Measurements from ENCODE around the gene STXBP6.

The STXBP6 gene

GRCh38 chr14:24784981-24785380 is 265.0 kb downstream of the STXBP6 start:
- no peak for TF ChIP-seq ARNTL (CRISPR knock-in tag; IDR thresholded peaks at IDR 0.05; ENCODE audit: borderline replicate concordance, low read depth)
- no peak for TF ChIP-seq PPARA (CRISPR knock-in tag; IDR thresholded peaks at IDR 0.05; ENCODE audit: borderline replicate concordance)
- no peak for TF ChIP-seq CREB5 (CRISPR knock-in tag; IDR thresholded peaks at IDR 0.05; ENCODE audit: low read depth)
- TF ChIP-seq PATZ1 (CRISPR knock-in tag; IDR thresholded peaks at IDR 0.05; ENCODE audit: borderline replicate concordance) = no peak
- no peak for TF ChIP-seq CSDC2 (CRISPR knock-in tag; IDR thresholded peaks at IDR 0.05)
- no peak for TF ChIP-seq ZC3H10 (CRISPR knock-in tag; IDR thresholded peaks at IDR 0.05)
- TF ChIP-seq, protein P1, sequence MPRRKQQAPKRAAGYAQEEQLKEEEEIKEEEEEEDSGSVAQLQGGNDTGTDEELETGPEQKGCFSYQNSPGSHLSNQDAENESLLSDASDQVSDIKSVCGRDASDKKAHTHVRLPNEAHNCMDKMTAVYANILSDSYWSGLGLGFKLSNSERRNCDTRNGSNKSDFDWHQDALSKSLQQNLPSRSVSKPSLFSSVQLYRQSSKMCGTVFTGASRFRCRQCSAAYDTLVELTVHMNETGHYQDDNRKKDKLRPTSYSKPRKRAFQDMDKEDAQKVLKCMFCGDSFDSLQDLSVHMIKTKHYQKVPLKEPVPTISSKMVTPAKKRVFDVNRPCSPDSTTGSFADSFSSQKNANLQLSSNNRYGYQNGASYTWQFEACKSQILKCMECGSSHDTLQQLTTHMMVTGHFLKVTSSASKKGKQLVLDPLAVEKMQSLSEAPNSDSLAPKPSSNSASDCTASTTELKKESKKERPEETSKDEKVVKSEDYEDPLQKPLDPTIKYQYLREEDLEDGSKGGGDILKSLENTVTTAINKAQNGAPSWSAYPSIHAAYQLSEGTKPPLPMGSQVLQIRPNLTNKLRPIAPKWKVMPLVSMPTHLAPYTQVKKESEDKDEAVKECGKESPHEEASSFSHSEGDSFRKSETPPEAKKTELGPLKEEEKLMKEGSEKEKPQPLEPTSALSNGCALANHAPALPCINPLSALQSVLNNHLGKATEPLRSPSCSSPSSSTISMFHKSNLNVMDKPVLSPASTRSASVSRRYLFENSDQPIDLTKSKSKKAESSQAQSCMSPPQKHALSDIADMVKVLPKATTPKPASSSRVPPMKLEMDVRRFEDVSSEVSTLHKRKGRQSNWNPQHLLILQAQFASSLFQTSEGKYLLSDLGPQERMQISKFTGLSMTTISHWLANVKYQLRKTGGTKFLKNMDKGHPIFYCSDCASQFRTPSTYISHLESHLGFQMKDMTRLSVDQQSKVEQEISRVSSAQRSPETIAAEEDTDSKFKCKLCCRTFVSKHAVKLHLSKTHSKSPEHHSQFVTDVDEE (CRISPR knock-in tag; IDR thresholded peaks at IDR 0.05) = no peak
- TF ChIP-seq SNAI2 (CRISPR knock-in tag; IDR thresholded peaks at IDR 0.05) = no peak
- TF ChIP-seq ZNF8 (CRISPR knock-in tag; IDR thresholded peaks at IDR 0.05) = no peak
- TF ChIP-seq ZNF565 (CRISPR knock-in tag; conservative IDR thresholded peaks at IDR 0.05; ENCODE audit: low read depth) = no peak
- no peak for TF ChIP-seq GLIS3 (CRISPR knock-in tag; IDR thresholded peaks at IDR 0.05)
- TF ChIP-seq TCF4 (CRISPR knock-in tag; IDR thresholded peaks at IDR 0.05; ENCODE audit: borderline replicate concordance) = no peak
- no peak for TF ChIP-seq ZFP30 (CRISPR knock-in tag; IDR thresholded peaks at IDR 0.05)
- no peak for TF ChIP-seq ESRRG (CRISPR knock-in tag; IDR thresholded peaks at IDR 0.05)
- TF ChIP-seq, protein P2, sequence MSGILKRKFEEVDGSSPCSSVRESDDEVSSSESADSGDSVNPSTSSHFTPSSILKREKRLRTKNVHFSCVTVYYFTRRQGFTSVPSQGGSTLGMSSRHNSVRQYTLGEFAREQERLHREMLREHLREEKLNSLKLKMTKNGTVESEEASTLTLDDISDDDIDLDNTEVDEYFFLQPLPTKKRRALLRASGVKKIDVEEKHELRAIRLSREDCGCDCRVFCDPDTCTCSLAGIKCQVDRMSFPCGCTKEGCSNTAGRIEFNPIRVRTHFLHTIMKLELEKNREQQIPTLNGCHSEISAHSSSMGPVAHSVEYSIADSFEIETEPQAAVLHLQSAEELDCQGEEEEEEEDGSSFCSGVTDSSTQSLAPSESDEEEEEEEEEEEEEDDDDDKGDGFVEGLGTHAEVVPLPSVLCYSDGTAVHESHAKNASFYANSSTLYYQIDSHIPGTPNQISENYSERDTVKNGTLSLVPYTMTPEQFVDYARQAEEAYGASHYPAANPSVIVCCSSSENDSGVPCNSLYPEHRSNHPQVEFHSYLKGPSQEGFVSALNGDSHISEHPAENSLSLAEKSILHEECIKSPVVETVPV (CRISPR knock-in tag; IDR thresholded peaks at IDR 0.05) = no peak
- TF ChIP-seq ZFP3 (CRISPR knock-in tag; IDR thresholded peaks at IDR 0.05) = no peak
- TF ChIP-seq ISL1 (CRISPR knock-in tag; IDR thresholded peaks at IDR 0.05) = no peak
- TF ChIP-seq ZNF70 (CRISPR knock-in tag; IDR thresholded peaks at IDR 0.05) = no peak
- no peak for ATAC-seq

- TF ChIP-seq CSDC2 (CRISPR knock-in tag; IDR thresholded peaks at IDR 0.05) (no peak), ZNF565 (CRISPR knock-in tag; conservative IDR thresholded peaks at IDR 0.05; ENCODE audit: low read depth) (no peak), ZFP30 (CRISPR knock-in tag; IDR thresholded peaks at IDR 0.05) (no peak), ZNF8 (CRISPR knock-in tag; IDR thresholded peaks at IDR 0.05) (no peak), ISL1 (CRISPR knock-in tag; IDR thresholded peaks at IDR 0.05) (no peak), ZFP3 (CRISPR knock-in tag; IDR thresholded peaks at IDR 0.05) (no peak), ZNF70 (CRISPR knock-in tag; IDR thresholded peaks at IDR 0.05) (no peak), PATZ1 (CRISPR knock-in tag; IDR thresholded peaks at IDR 0.05; ENCODE audit: borderline replicate concordance) (no peak), ARNTL (CRISPR knock-in tag; IDR thresholded peaks at IDR 0.05; ENCODE audit: borderline replicate concordance, low read depth) (no peak), RARB (CRISPR knock-in tag; IDR thresholded peaks at IDR 0.05) (no peak), TOX (CRISPR knock-in tag; IDR thresholded peaks at IDR 0.05; ENCODE audit: borderline replicate concordance) (no peak), TCF4 (CRISPR knock-in tag; IDR thresholded peaks at IDR 0.05; ENCODE audit: borderline replicate concordance) (no peak), BACH2 (CRISPR knock-in tag; IDR thresholded peaks at IDR 0.05; ENCODE audit: borderline replicate concordance) (no peak), OSR1 (CRISPR knock-in tag; IDR thresholded peaks at IDR 0.05) (no peak)
- TF ChIP-seq, protein P1 (CRISPR knock-in tag; IDR thresholded peaks at IDR 0.05) = no peak
- TF ChIP-seq, protein P2 (CRISPR knock-in tag; IDR thresholded peaks at IDR 0.05) = no peak
- TF ChIP-seq, protein P3, sequence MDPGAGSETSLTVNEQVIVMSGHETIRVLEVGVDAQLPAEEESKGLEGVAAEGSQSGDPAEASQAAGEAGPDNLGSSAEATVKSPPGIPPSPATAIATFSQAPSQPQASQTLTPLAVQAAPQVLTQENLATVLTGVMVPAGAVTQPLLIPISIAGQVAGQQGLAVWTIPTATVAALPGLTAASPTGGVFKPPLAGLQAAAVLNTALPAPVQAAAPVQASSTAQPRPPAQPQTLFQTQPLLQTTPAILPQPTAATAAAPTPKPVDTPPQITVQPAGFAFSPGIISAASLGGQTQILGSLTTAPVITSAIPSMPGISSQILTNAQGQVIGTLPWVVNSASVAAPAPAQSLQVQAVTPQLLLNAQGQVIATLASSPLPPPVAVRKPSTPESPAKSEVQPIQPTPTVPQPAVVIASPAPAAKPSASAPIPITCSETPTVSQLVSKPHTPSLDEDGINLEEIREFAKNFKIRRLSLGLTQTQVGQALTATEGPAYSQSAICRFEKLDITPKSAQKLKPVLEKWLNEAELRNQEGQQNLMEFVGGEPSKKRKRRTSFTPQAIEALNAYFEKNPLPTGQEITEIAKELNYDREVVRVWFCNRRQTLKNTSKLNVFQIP (CRISPR knock-in tag; IDR thresholded peaks at IDR 0.05; ENCODE audit: borderline replicate concordance, low read depth) = no peak
- ATAC-seq = no peak
These were observed 266.2 kb downstream of the STXBP6 start for GRCh38 chr14:24783791-24784190.
